Neural progenitor cell (in vitro differentiated cells): Measurements from ENCODE around the gene SCN3A. TPM values are rescaled to one million over a fixed set of nuclear protein-coding genes. Genes with fewer than 3 reads are reported as not detected.

ENCODE experiments used
- DNase-seq: peaks from one replicate; pipeline ENCODE4 v3.0.0-alpha.2; 2016; ENCODE audit warnings: low spot score
- H2AFZ ChIP-seq: fragments of 200-600 bp; sonication (generic); replicated peaks from 2 replicates; pipeline ENCODE4 v1.6.1; 2016; ENCODE audit warnings: antibody characterized with exemption
- H3F3A ChIP-seq: fragments of 200-600 bp; sonication (generic); 2 replicates; pipeline ENCODE4 v1.6.1; 2016; ENCODE audit warnings: antibody characterized with exemption, low read depth
- H3K27ac ChIP-seq: fragments of 200-600 bp; sonication (generic); 2 replicates; pipeline ENCODE4 v1.5.1; 2016; ENCODE audit warnings: mild to moderate bottlenecking
- H3K27me3 ChIP-seq: fragments of 200-600 bp; sonication (generic); 2 replicates; pipeline ENCODE4 v1.6.1; 2016; ENCODE audit warnings: mild to moderate bottlenecking, moderate library complexity
- H3K36me3 ChIP-seq: fragments of 200-600 bp; sonication (generic); 2 replicates; pipeline ENCODE4 v1.5.1; 2016
- H3K4me1 ChIP-seq: fragments of 200-600 bp; sonication (generic); 2 replicates; pipeline ENCODE4 v1.6.1; 2016; ENCODE audit warnings: mixed run types
- H3K4me2 ChIP-seq: fragments of 200-600 bp; sonication (generic); 2 replicates; pipeline ENCODE4 v1.6.1; 2016
- H3K4me3 ChIP-seq: fragments of 200-600 bp; sonication (generic); 2 replicates; pipeline ENCODE4 v1.5.1; 2016
- H3K79me2 ChIP-seq: fragments of 200-600 bp; sonication (generic); 2 replicates; pipeline ENCODE4 v1.6.1; 2016; ENCODE audit warnings: low read depth
- H3K9ac ChIP-seq: fragments of 200-600 bp; sonication (generic); 2 replicates; pipeline ENCODE4 v1.6.1; 2016
- H3K9me3 ChIP-seq: fragments of 200-600 bp; sonication (generic); 2 replicates; pipeline ENCODE4 v1.5.1; 2016; ENCODE audit warnings: low read depth
- H4K20me1 ChIP-seq: fragments of 200-600 bp; sonication (generic); 2 replicates; pipeline ENCODE4 v1.6.1; 2016; ENCODE audit warnings: low read depth
- H3K27ac Mint-ChIP-seq: 3 replicates; pipeline ENCODE4 v1.8.0; 2021; ENCODE audit warnings: mixed read lengths
- H3K27me3 Mint-ChIP-seq: 2 replicates; pipeline ENCODE4 v1.8.0; 2022; ENCODE audit warnings: low read depth, mild to moderate bottlenecking, inconsistent platforms, moderate library complexity, mixed read lengths; ENCODE audit not compliant: insufficient read depth
- H3K36me3 Mint-ChIP-seq: 3 replicates; pipeline ENCODE4 v1.8.0; 2021; ENCODE audit warnings: mixed read lengths
- H3K4me1 Mint-ChIP-seq: 3 replicates; pipeline ENCODE4 v1.8.0; 2021; ENCODE audit warnings: mixed read lengths
- H3K4me3 Mint-ChIP-seq: 3 replicates; pipeline ENCODE4 v1.8.0; 2021; ENCODE audit warnings: mild to moderate bottlenecking, moderate library complexity, mixed read lengths
- H3K9me3 Mint-ChIP-seq: 3 replicates; pipeline ENCODE4 v1.8.0; 2020; ENCODE audit warnings: mixed read lengths
- EZH2 ChIP-seq: fragments of 200-600 bp; sonication (generic); IDR thresholded peaks from 2 replicates; pipeline ENCODE4 v1.6.1; 2017; ENCODE audit warnings: antibody characterized with exemption, mild to moderate bottlenecking, moderate library complexity
- EZH2phosphoT487 ChIP-seq: fragments of 200-600 bp; sonication (generic); IDR thresholded peaks from 2 replicates; pipeline ENCODE4 v1.6.1; 2017; ENCODE audit warnings: antibody characterized with exemption
- total RNA-seq: library from RNA; depleted of rRNA; stranded (reverse); fragments of >200 nt; gene quantifications from 2 replicates; pipeline ENCODE4 v1.2.3, GENCODE V29; 2015; ENCODE audit warnings: low replicate concordance
- TF ChIP-seq, protein P1 (sequence below): fragments of 200-600 bp; sonication (generic); IDR thresholded peaks from 2 replicates; pipeline ENCODE4 v1.5.1; 2017; ENCODE audit warnings: antibody characterized with exemption, mild to moderate bottlenecking

SCN3A gene
- total RNA-seq, 1 donor from 2014 or later, result not detected

DNA sequence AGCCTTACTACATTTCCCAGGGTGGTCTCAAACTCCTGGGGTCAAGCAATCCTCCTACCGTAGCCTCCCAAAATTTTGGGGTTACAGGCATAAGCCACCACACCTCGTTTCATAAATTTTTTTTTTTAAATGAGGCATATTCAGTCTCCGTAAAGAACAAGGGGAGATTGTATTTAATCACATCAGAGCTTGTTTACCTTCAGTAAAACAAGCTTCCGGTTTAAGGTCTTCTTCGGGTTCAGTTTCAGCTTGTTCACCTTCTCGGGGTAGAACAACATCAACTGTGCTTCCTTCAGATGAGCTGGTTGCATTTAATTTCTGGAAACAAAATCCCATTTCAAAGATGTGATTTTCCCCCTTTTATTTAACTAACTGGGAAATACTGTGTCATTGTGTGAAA is 88.6 kb downstream of the SCN3A start:
- no peaks in the 10 kb centered on the region for H3K27me3 Mint-ChIP-seq
- TF ChIP-seq, protein P1, sequence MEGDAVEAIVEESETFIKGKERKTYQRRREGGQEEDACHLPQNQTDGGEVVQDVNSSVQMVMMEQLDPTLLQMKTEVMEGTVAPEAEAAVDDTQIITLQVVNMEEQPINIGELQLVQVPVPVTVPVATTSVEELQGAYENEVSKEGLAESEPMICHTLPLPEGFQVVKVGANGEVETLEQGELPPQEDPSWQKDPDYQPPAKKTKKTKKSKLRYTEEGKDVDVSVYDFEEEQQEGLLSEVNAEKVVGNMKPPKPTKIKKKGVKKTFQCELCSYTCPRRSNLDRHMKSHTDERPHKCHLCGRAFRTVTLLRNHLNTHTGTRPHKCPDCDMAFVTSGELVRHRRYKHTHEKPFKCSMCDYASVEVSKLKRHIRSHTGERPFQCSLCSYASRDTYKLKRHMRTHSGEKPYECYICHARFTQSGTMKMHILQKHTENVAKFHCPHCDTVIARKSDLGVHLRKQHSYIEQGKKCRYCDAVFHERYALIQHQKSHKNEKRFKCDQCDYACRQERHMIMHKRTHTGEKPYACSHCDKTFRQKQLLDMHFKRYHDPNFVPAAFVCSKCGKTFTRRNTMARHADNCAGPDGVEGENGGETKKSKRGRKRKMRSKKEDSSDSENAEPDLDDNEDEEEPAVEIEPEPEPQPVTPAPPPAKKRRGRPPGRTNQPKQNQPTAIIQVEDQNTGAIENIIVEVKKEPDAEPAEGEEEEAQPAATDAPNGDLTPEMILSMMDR, result no peak
- TF ChIP-seq EZH2phosphoT487 (no peak), EZH2 (no peak)
- no peak for DNase-seq
- H3K27ac ChIP-seq, result no peak overlapping the region
- no peak overlapping the region for H2AFZ ChIP-seq
- H3K9me3 ChIP-seq, result no peaks in the 10 kb centered on the region
- no peaks in the 10 kb centered on the region for H3K36me3 Mint-ChIP-seq
- H3K27ac Mint-ChIP-seq, result no peak overlapping the region
- no peaks in the 10 kb centered on the region for H3K79me2 ChIP-seq
- H3K27me3 ChIP-seq, result no peaks in the 10 kb centered on the region
- H3K4me3 Mint-ChIP-seq, result no peak overlapping the region
- H3F3A ChIP-seq, result no peaks in the 10 kb centered on the region
- no peaks in the 10 kb centered on the region for H3K4me1 ChIP-seq
- H3K9me3 Mint-ChIP-seq, result no peaks in the 10 kb centered on the region
- H4K20me1 ChIP-seq, result no peaks in the 10 kb centered on the region
- no peak overlapping the region for H3K4me2 ChIP-seq
- no peaks in the 10 kb centered on the region for H3K36me3 ChIP-seq
- no peak overlapping the region for H3K4me3 ChIP-seq
- H3K9ac ChIP-seq, result no peak overlapping the region
- H3K4me1 Mint-ChIP-seq, result peaks cover 19% of the 10 kb centered on the region

DNA sequence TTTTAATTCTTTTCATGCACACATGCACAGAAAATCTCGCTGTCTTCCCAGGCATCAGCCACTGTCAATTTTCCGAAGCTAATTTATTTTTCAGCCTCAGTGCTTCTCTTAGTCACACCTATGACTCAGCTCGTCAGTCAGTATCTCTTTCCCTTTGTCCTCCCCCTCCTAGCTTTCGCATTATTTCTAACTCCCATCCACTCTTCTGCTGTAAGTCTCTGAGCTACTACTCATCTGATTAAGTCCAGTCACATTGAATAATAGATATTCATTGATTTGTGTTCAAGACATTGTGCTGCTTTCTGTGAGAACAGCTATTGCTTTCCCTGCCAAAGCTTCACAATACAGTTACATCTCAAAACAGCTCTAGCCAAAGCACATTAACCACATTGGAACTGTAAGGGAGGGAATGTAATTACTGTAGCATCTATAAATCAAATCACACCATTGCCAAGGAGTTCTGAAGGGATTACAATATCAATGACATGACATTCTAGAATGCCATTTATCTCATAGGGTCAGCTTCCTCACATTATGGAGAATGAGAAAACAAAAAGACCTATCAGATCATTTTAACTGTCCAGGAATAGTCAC is 89.4 kb downstream of the SCN3A start:
- Mint-ChIP-seq H3K4me1 (peaks cover 19% of the 10 kb centered on the region), H3K9me3 (no peaks in the 10 kb centered on the region), H3K4me3 (no peak overlapping the region), H3K27ac (no peak overlapping the region), H3K27me3 (no peaks in the 10 kb centered on the region), H3K36me3 (no peaks in the 10 kb centered on the region)
- Histone ChIP-seq H4K20me1 (no peaks in the 10 kb centered on the region), H3K79me2 (no peaks in the 10 kb centered on the region), H3K36me3 (no peaks in the 10 kb centered on the region), H3K4me1 (no peaks in the 10 kb centered on the region), H3K27ac (no peak overlapping the region), H3K4me3 (no peak overlapping the region), H2AFZ (no peak overlapping the region), H3K9me3 (no peaks in the 10 kb centered on the region), H3K4me2 (no peak overlapping the region), H3K9ac (no peak overlapping the region), H3F3A (no peaks in the 10 kb centered on the region), H3K27me3 (no peaks in the 10 kb centered on the region)
- TF ChIP-seq, protein P1, result no peak
- no peak for DNase-seq

DNA sequence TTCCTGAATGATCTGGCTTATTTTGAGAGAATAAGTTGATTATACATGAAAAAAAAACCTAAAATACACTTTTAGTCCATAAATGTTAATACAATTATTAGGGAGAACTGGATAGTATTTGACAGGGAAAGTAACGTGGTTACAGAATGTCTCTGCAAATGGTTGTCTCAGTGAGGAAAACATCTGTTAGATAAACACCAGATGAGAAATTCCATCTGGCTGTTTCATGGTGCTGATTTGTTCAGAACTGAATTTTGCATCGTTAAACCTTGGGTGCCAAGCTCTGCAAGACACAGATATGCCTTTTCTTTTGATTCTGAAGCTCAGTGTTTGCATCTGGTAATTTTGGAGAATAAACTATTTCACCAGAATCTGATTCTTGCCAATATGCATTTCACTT is 90.4 kb downstream of the SCN3A start:
- H3K27ac Mint-ChIP-seq, result no peak overlapping the region

More for the DNA sequence above, 90.4 kb downstream of the SCN3A start:
- no peaks in the 10 kb centered on the region for H3K9me3 ChIP-seq
- H3K36me3 ChIP-seq, result no peaks in the 10 kb centered on the region
- TF ChIP-seq, protein P1, result no peak
- no peak for TF ChIP-seq EZH2
- no peak for TF ChIP-seq EZH2phosphoT487
- H3K4me3 ChIP-seq, result no peak overlapping the region
- no peak overlapping the region for H3K27ac ChIP-seq
- Mint-ChIP-seq H3K9me3 (no peaks in the 10 kb centered on the region), H3K27me3 (no peaks in the 10 kb centered on the region), H3K4me1 (peaks cover 19% of the 10 kb centered on the region), H3K4me3 (no peak overlapping the region), H3K36me3 (no peaks in the 10 kb centered on the region)
- H3F3A ChIP-seq, result no peaks in the 10 kb centered on the region
- no peak overlapping the region for H3K9ac ChIP-seq
- H4K20me1 ChIP-seq, result no peaks in the 10 kb centered on the region
- DNase-seq, result no peak
- H3K4me1 ChIP-seq, result no peaks in the 10 kb centered on the region
- H2AFZ ChIP-seq, result no peak overlapping the region
- H3K27me3 ChIP-seq, result no peaks in the 10 kb centered on the region
- no peak overlapping the region for H3K4me2 ChIP-seq
- no peaks in the 10 kb centered on the region for H3K79me2 ChIP-seq
